Effector memory CD8-positive, alpha-beta T cell (primary cell): ENCODE measurements around the gene GPR139.

Source experiments
- ATAC-seq: fragments of 150-1000 bp; cut with Tn5 transposase; replicated peaks from 2 replicates; pipeline ENCODE4 v1.10.0; 2021; ENCODE audit warnings: mild to moderate bottlenecking, moderate library complexity
- DNase-seq, 3 experiments: peaks; one replicate each; pipeline ENCODE4 v3.0.0; 2021
- H3K27ac Mint-ChIP-seq, 2 donors: one replicate each; pipeline ENCODE4 v1.8.0; 2022; ENCODE audit warnings: mild to moderate bottlenecking in 2 of 2, mixed read lengths in 2 of 2, moderate library complexity in 2 of 2
- H3K27me3 Mint-ChIP-seq, 2 donors: one replicate each; pipeline ENCODE4 v1.8.0; 2022; ENCODE audit warnings: mixed read lengths in 2 of 2
- H3K36me3 Mint-ChIP-seq: one replicate; pipeline ENCODE4 v1.8.0; 2022; ENCODE audit warnings: mild to moderate bottlenecking, moderate library complexity, mixed read lengths; ENCODE audit not compliant: insufficient read depth
- H3K4me1 Mint-ChIP-seq, 2 donors: one replicate each; pipeline ENCODE4 v1.8.0; 2022; ENCODE audit warnings: low read depth in 2 of 2, mixed read lengths in 2 of 2
- H3K4me3 Mint-ChIP-seq, 2 donors: one replicate each; pipeline ENCODE4 v1.8.0; 2022; ENCODE audit warnings: mild to moderate bottlenecking in 2 of 2, mixed read lengths in 2 of 2, moderate library complexity in 2 of 2
- H3K9me3 Mint-ChIP-seq, 2 donors: one replicate each; pipeline ENCODE4 v1.8.0; 2022; ENCODE audit warnings: mixed read lengths in 2 of 2
- total RNA-seq, 9 experiments: gene quantifications; one replicate each; lab custom pipeline; 2026; lab: John Stamatoyannopoulos, UW

Gene GPR139
- total RNA-seq: 0 to 0.10 (median 0) reads per million in 9 experiments

GRCh38 chr16:20073203-20074098 lies at the start of gene GPR139:
Gene GPR139, minus strand, starts transcription at chr16:20073890. Its CDS starts 274 bp downstream, at chr16:20073616.
- ATAC-seq (no peak), DNase-seq (no peak)
- no peaks in the 10 kb centered on the region for H3K9me3 Mint-ChIP-seq
- no peaks in the 10 kb centered on the region for H3K36me3 Mint-ChIP-seq
- H3K27me3 Mint-ChIP-seq: peaks cover 18 to 38% of the 10 kb centered on the region in 2 donors
- H3K27ac Mint-ChIP-seq: no peak within 1 kb of the TSS
- no peaks in the 10 kb centered on the region for H3K4me1 Mint-ChIP-seq
- no peak within 1 kb of the TSS for H3K4me3 Mint-ChIP-seq

- no peaks in the 10 kb centered on the region for H3K4me1 Mint-ChIP-seq
- H3K9me3 Mint-ChIP-seq: peaks cover 8 to 10% of the 10 kb centered on the region in 2 donors
- no peak for DNase-seq
- no peak overlapping the region for H3K4me3 Mint-ChIP-seq
- no peak overlapping the region for H3K27ac Mint-ChIP-seq
- H3K36me3 Mint-ChIP-seq: no peaks in the 10 kb centered on the region
- H3K27me3 Mint-ChIP-seq: no peaks in the 10 kb centered on the region
- ATAC-seq: no peak
Measured at GRCh38 chr16:20122011-20122410, 48.3 kb upstream of the GPR139 start.

- peaks cover 0 to 5% of the 10 kb centered on the region in 2 donors for H3K9me3 Mint-ChIP-seq
- DNase-seq (no peak), ATAC-seq (no peak)
- H3K36me3 Mint-ChIP-seq: no peaks in the 10 kb centered on the region
- no peaks in the 10 kb centered on the region for H3K27me3 Mint-ChIP-seq
- no peak overlapping the region for H3K27ac Mint-ChIP-seq
- no peak overlapping the region for H3K4me3 Mint-ChIP-seq
- no peaks in the 10 kb centered on the region for H3K4me1 Mint-ChIP-seq
Measured at GRCh38 chr16:20114356-20114755, 40.7 kb upstream of the GPR139 start.

GRCh38 chr16:20111143-20111542 lies 37.5 kb upstream of the GPR139 start:
- Mint-ChIP-seq H3K4me3 (no peak overlapping the region), H3K27me3 (no peaks in the 10 kb centered on the region), H3K27ac (no peak overlapping the region), H3K4me1 (no peaks in the 10 kb centered on the region), H3K9me3 (peaks cover 0 to 7% of the 10 kb centered on the region in 2 donors), H3K36me3 (no peaks in the 10 kb centered on the region)
- DNase-seq (no peak), ATAC-seq (no peak)

DNA sequence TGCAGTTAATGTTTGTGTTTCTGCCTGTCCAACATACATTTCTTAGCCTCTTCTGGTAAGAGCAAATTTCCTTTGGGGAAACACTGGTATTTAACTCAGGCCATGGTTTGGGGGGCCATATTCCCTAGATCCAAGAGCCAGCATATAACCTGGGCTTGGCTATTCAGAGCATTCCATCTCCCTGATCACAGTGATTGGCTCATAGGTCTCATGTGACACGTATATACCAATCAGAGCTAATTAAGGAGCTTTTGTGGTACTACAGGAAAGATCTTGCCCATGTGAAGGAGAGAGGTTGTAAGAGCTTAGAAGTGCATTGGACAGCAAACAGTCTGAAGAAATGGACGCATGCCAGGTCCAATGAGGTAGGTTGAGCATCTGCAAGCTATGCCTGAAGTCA lies 33.4 kb upstream of the GPR139 start:
- DNase-seq (no peak), ATAC-seq (no peak)
- peaks cover 0 to 7% of the 10 kb centered on the region in 2 donors for H3K9me3 Mint-ChIP-seq
- no peaks in the 10 kb centered on the region for H3K27me3 Mint-ChIP-seq
- H3K4me1 Mint-ChIP-seq: no peaks in the 10 kb centered on the region
- H3K36me3 Mint-ChIP-seq: no peaks in the 10 kb centered on the region
- H3K4me3 Mint-ChIP-seq: no peak overlapping the region
- no peak overlapping the region for H3K27ac Mint-ChIP-seq

DNA sequence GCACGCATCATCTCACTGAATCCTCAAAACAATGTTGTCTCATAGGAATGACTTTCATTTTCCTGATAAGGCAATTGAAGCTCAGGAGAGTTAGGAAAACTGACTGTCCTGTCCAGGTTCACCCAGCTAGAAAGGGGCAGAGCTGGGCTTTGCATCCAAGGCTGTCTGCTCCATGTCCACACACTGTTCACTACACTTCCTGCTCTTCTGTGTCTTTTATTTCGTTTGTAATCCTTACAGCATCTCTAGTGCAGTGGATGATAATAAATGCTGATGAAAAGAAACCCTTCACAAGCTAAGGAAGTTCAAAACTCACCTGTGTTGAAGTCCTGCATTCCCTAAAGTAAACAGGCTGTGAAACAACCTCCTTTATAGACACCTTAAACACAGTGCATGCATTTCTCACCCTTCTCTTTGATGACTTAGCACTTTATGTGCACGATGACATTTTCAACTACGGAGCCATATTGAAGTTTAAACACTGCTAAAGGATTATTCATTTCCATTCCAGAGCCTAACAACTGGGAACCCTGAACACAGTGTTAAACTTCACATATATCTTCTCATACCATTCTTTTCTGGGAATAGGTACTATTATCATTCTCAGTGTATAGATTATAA lies 31.0 kb upstream of the GPR139 start:
- no peaks in the 10 kb centered on the region for H3K27me3 Mint-ChIP-seq
- H3K27ac Mint-ChIP-seq: no peak overlapping the region
- DNase-seq (no peak), ATAC-seq (no peak)
- H3K9me3 Mint-ChIP-seq: peaks cover 4 to 6% of the 10 kb centered on the region in 2 donors
- no peak overlapping the region for H3K4me3 Mint-ChIP-seq
- no peaks in the 10 kb centered on the region for H3K4me1 Mint-ChIP-seq
- no peaks in the 10 kb centered on the region for H3K36me3 Mint-ChIP-seq

GRCh38 chr16:20102521-20102920 lies 28.8 kb upstream of the GPR139 start:
- DNase-seq (no peak), ATAC-seq (no peak)
- Mint-ChIP-seq H3K27me3 (peaks cover 0 to 6% of the 10 kb centered on the region in 2 donors), H3K4me1 (no peaks in the 10 kb centered on the region), H3K9me3 (peaks cover 4 to 6% of the 10 kb centered on the region in 2 donors), H3K36me3 (no peaks in the 10 kb centered on the region), H3K27ac (no peak overlapping the region), H3K4me3 (no peak overlapping the region)

DNA sequence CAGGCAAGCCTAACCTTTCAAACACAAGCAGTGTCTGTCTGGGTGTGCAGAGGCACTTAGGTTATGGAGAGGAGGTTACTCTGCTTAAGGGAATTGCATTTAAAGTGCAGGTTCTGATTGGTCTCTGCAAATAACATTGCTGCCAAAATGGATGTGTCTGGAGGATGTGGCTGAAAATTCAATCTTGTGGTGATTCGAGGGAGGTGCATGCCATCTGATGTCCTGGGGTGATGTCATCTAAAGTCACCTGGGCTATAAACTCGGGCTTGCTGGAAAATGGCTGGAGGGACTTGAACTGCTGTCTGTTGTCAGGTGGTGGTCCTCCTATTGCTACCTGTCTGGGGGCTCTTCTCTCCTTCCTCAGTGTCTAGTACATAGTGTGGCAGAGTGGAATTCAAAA lies 28.3 kb upstream of the GPR139 start:
- no peaks in the 10 kb centered on the region for H3K36me3 Mint-ChIP-seq
- H3K9me3 Mint-ChIP-seq: peaks cover 6 to 7% of the 10 kb centered on the region in 2 donors
- H3K27me3 Mint-ChIP-seq: peaks cover 0 to 6% of the 10 kb centered on the region in 2 donors
- no peaks in the 10 kb centered on the region for H3K4me1 Mint-ChIP-seq
- no peak overlapping the region for H3K4me3 Mint-ChIP-seq
- no peak for DNase-seq
- ATAC-seq: no peak
- H3K27ac Mint-ChIP-seq: no peak overlapping the region

DNA sequence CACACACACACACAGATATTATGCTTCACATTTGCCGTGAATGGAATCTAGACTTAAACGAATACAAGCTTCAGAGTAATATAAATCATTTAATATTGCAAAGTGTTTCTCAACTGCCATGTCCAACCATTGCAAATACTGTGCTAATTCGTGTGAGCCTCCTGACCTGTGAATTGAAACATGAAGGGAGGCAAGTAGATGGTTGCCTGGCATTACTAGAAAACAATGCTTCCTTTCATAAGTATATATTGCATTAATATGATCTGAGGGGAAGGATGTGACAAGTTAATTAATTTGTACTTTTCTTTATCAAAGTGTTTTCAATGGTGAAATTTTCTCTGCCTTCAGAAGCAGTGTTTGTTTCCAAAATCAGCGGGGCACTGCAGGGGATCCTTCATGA lies 25.7 kb upstream of the GPR139 start:
- H3K27me3 Mint-ChIP-seq: peaks cover 0 to 6% of the 10 kb centered on the region in 2 donors
- no peaks in the 10 kb centered on the region for H3K36me3 Mint-ChIP-seq
- no peak for ATAC-seq
- H3K4me3 Mint-ChIP-seq: no peak overlapping the region
- no peaks in the 10 kb centered on the region for H3K4me1 Mint-ChIP-seq
- DNase-seq: no peak
- H3K27ac Mint-ChIP-seq: no peak overlapping the region
- peaks cover 6 to 7% of the 10 kb centered on the region in 2 donors for H3K9me3 Mint-ChIP-seq

GRCh38 chr16:20094157-20094556 lies 20.5 kb upstream of the GPR139 start:
- Mint-ChIP-seq H3K4me1 (no peaks in the 10 kb centered on the region), H3K9me3 (peaks cover 0 to 7% of the 10 kb centered on the region in 2 donors), H3K27ac (no peak overlapping the region), H3K36me3 (peaks cover 2% of the 10 kb centered on the region), H3K27me3 (peaks cover 0 to 6% of the 10 kb centered on the region in 2 donors), H3K4me3 (no peak overlapping the region)
- ATAC-seq (no peak), DNase-seq (no peak)

- H3K9me3 Mint-ChIP-seq: peaks cover 0 to 7% of the 10 kb centered on the region in 2 donors
- no peak overlapping the region for H3K4me3 Mint-ChIP-seq
- no peak for ATAC-seq
- no peaks in the 10 kb centered on the region for H3K4me1 Mint-ChIP-seq
- H3K36me3 Mint-ChIP-seq: peaks cover 2% of the 10 kb centered on the region
- H3K27ac Mint-ChIP-seq: no peak overlapping the region
- DNase-seq: no peak
- no peaks in the 10 kb centered on the region for H3K27me3 Mint-ChIP-seq
Measured at GRCh38 chr16:20089246-20089965, 15.7 kb upstream of the GPR139 start.

DNA sequence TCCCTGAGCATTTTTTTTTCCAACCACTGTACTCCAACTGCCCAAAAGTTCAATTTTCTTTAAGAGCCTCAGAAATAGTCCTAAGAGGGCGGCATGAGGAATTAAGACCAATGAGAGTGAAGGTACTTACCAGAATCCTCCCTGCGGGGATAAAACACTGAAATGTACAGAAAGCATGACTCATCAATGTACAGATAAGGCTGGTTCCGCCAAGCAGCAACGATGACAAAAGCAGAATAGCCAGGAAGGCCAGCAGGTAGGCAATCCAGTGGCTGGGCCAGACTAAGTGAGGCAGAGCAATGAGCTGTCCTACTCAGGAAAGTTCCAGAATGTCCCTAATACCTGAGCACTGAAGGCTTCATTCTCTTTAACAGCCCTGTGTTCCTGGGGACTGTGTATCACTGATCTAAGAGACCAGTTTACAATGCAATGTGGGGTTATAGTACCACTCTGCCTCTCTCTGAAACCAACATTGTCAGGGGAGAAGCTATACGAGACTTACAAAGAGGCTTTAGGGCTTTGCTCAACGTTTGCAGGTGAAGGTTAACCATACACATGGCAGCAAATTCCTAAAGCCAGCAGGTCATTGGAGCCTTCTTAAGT lies 11.0 kb upstream of the GPR139 start:
- Mint-ChIP-seq H3K36me3 (no peaks in the 10 kb centered on the region), H3K9me3 (peaks cover 5 to 7% of the 10 kb centered on the region in 2 donors), H3K4me1 (no peaks in the 10 kb centered on the region), H3K27ac (no peak overlapping the region), H3K4me3 (no peak overlapping the region), H3K27me3 (peaks cover 8 to 10% of the 10 kb centered on the region in 2 donors)
- ATAC-seq (no peak), DNase-seq (no peak)

DNA sequence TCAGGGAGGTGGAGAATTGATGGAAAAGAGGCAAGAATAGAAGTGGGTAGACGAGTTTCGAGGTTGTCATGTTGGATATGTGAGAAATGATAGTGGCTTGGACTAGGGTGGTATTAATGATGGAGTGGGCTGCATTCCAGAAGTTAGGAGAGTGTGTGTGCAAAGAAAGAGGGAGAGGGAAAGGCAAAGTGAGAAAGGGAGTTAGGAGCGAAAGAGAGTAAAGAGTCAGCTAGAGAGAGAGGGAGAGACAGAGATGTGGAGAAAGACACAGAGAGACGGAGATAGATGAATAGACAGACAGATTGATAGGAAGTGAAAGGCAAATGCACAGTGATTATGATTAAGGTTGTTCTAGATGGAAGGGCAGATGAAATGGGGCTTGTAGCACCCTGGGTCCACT lies 5.4 kb upstream of the GPR139 start:
- Mint-ChIP-seq H3K9me3 (peaks cover 0 to 7% of the 10 kb centered on the region in 2 donors), H3K27ac (no peak overlapping the region), H3K36me3 (no peaks in the 10 kb centered on the region), H3K4me1 (no peaks in the 10 kb centered on the region), H3K4me3 (no peak overlapping the region), H3K27me3 (peaks cover 13 to 23% of the 10 kb centered on the region in 2 donors)
- ATAC-seq (no peak), DNase-seq (no peak)
